Calu3 (cell line): Measurements from ENCODE around the gene H1-8. TPM values are rescaled to one million over a fixed set of nuclear protein-coding genes. Genes with fewer than 3 reads are reported as not detected.

ENCODE experiments used
- BruUV-seq: library from RNA; stranded (reverse); fragments of 400-500 nt; replicated peaks from 2 replicates; lab custom pipeline; 2021; lab: Mats Ljungman, UMichigan
- CTCF ChIA-PET: fragments of 300-600 bp; sonication (Branson Sonifier 250); formaldehyde crosslinking; loops from one replicate; lab custom pipeline; 2022; ENCODE audit warnings: antibody characterized with exemption; lab: Charles Lee
- DNase-seq: peaks from one replicate; pipeline ENCODE4 v3.0.0; 2022
- H3K27ac Mint-ChIP-seq: one replicate; pipeline ENCODE4 v1.8.0; 2022; ENCODE audit warnings: mixed read lengths; ENCODE audit not compliant: unreplicated experiment
- H3K27me3 Mint-ChIP-seq: one replicate; pipeline ENCODE4 v1.8.0; 2022; ENCODE audit warnings: mixed read lengths; ENCODE audit not compliant: unreplicated experiment
- H3K36me3 Mint-ChIP-seq: one replicate; pipeline ENCODE4 v1.8.0; 2022; ENCODE audit warnings: mild to moderate bottlenecking, moderate library complexity, mixed read lengths; ENCODE audit not compliant: insufficient read depth, unreplicated experiment
- H3K4me1 Mint-ChIP-seq: one replicate; pipeline ENCODE4 v1.8.0; 2022; ENCODE audit warnings: mild to moderate bottlenecking, low read depth, mixed read lengths; ENCODE audit not compliant: unreplicated experiment
- H3K4me3 Mint-ChIP-seq: one replicate; pipeline ENCODE4 v1.8.0; 2022; ENCODE audit warnings: mild to moderate bottlenecking, low read depth, moderate library complexity, mixed read lengths; ENCODE audit not compliant: unreplicated experiment
- H3K9me3 Mint-ChIP-seq: one replicate; pipeline ENCODE4 v1.8.0; 2022; ENCODE audit warnings: low read depth, mixed read lengths; ENCODE audit not compliant: unreplicated experiment
- CTCF ChIP-seq: fragments of 200-600 bp; IDR thresholded peaks from one replicate; pipeline ENCODE4 v1.8.0; 2022; ENCODE audit warnings: antibody characterized with exemption; ENCODE audit not compliant: unreplicated experiment
- intact Hi-C: fragments of 100-400 bp; cut with micrococcal nuclease; formaldehyde crosslinking; loops from one replicate; pipeline ENCODE4 v1.10.0; 2022; ENCODE audit not compliant: unreplicated experiment
- total RNA-seq: library from RNA; stranded (reverse); gene quantifications from 2 replicates; pipeline ENCODE4 v1.2.3, GENCODE V29; 2022

The H1-8 gene
- total RNA-seq, 1 experiment from 2014 or later, result not detected

DNA sequence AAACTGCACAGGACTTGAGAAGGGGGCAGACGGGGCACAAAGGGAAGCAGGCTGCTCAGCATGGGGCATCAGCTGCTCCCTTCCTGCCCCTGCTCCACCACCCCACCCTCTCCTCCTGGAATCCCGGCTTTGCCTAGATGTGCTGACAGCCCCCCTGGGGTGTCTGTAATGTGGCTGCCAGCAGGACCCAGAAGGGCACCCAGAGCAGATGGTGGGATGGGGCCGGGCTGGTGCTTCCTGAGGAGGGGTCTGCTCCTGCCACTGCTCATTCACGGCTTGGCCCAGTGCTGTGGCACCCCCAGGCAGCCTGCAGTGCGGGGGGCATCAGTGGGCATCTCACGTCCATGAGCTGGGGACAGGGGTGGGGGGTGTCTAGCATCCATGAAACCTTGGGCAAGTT lies 10.2 kb downstream of the H1-8 start:
- Mint-ChIP-seq H3K9me3 (no peaks in the 10 kb centered on the region), H3K27me3 (peaks cover 41% of the 10 kb centered on the region), H3K36me3 (no peaks in the 10 kb centered on the region), H3K4me3 (no peak overlapping the region), H3K4me1 (no peaks in the 10 kb centered on the region), H3K27ac (no peak overlapping the region)
- no peak for TF ChIP-seq CTCF
- intact Hi-C loops, result no loop called here
- no TSS peak for BruUV-seq
- CTCF ChIA-PET, result no interaction called here
- DNase-seq, result no peak

- no peaks in the 10 kb centered on the region for H3K9me3 Mint-ChIP-seq
- no peak for TF ChIP-seq CTCF
- no peak for DNase-seq
- no TSS peak for BruUV-seq
- H3K27me3 Mint-ChIP-seq, result peaks cover 41% of the 10 kb centered on the region
- H3K36me3 Mint-ChIP-seq, result no peaks in the 10 kb centered on the region
- H3K27ac Mint-ChIP-seq, result no peak overlapping the region
- intact Hi-C loops, result no loop called here
- no peaks in the 10 kb centered on the region for H3K4me1 Mint-ChIP-seq
- CTCF ChIA-PET, result no interaction called here
- H3K4me3 Mint-ChIP-seq, result no peak overlapping the region
Measured at GRCh38 chr3:129553719-129554118, 10.7 kb downstream of the H1-8 start.

DNA sequence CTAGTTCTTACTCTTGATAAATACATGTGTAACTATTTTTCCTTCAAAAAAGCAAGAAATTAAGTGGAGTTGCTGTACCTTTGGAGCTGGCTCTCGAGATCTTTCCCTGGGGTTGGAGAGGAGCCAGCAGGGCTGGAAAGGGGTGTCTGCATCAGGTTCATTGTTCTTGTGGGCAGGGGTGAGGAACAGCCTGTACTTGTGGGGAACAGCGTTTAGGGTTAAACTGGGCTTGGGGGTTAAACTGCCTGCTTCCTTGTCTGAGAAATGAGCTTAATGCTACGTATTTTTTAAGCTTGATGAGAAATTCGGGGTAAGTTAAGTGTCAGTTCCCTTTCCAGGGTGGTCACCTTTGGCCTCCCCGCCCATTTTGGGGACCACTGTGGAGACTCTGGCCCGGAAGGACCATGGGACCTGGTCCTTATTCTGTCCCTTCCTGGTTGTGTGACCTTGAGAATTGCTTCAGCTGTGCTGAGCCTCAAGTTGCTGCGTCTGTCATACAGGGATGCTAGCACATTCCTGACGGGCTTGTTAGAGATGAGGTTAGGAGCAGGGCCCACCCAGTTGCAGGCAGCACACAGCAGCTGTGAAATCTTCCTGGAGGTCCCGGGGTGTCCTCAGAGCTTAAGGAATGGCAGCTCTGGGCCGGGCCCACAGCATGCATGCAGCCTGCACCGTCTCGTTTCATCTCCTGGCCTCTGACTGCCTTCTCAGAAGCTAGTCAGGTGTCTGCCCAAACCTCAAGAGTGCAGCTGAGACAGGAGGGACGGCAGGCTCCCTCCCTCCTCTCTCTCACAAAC lies 11.6 kb downstream of the H1-8 start:
- H3K4me1 Mint-ChIP-seq, result no peaks in the 10 kb centered on the region
- no peak for TF ChIP-seq CTCF
- intact Hi-C loops, result no loop called here
- H3K27ac Mint-ChIP-seq, result no peak overlapping the region
- H3K27me3 Mint-ChIP-seq, result peaks cover 41% of the 10 kb centered on the region
- BruUV-seq, result no TSS peak
- no peak for DNase-seq
- H3K9me3 Mint-ChIP-seq, result no peaks in the 10 kb centered on the region
- no peak overlapping the region for H3K4me3 Mint-ChIP-seq
- no peaks in the 10 kb centered on the region for H3K36me3 Mint-ChIP-seq
- CTCF ChIA-PET, result interaction anchor here (0.6 to 0.9 kb wide), 2 partner anchors 10 to 70 kb away, joined by 5 to 7 read pairs; no protein-coding TSS in a partner anchor

DNA sequence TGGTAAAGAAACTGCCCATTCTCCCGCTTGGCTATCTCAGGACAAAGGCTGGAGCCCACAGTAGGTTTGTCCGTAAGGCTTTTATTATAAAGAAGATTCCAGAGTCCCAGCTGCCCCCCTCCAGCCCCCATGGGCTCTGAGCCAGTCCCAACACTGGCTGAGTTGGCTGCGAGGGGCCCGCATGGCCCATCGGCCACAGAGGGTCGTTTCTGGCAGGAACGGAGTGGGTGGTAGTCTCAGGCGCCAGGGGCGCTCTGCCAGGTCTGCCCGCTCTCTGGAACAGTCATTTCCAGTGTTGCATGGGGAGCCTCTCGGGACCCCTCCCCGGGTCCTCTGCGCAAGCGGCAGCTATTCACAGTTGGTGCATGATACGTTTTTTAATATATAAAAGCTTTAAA lies 12.2 kb downstream of the H1-8 start:
- H3K4me1 Mint-ChIP-seq, result no peaks in the 10 kb centered on the region
- CTCF ChIA-PET, result interaction anchor here (0.6 to 0.9 kb wide), 2 partner anchors 10 to 70 kb away, joined by 5 to 7 read pairs; no protein-coding TSS in a partner anchor
- intact Hi-C loops, result no loop called here
- no peak overlapping the region for H3K4me3 Mint-ChIP-seq
- H3K27ac Mint-ChIP-seq, result no peak overlapping the region
- peaks cover 41% of the 10 kb centered on the region for H3K27me3 Mint-ChIP-seq
- no TSS peak for BruUV-seq
- no peak for DNase-seq
- H3K9me3 Mint-ChIP-seq, result no peaks in the 10 kb centered on the region
- no peak for TF ChIP-seq CTCF
- H3K36me3 Mint-ChIP-seq, result no peaks in the 10 kb centered on the region
